Activated CD4-positive, alpha-beta memory T cell treated with anti-CD3 and anti-CD28 coated beads, Interleukin-2, amount 10 ng/mL, durations not matched to agents 7 days and 5 days (primary cell): ENCODE results near the gene RPA4. TPM values are rescaled to one million over a fixed set of nuclear protein-coding genes. Genes with fewer than 3 reads are reported as not detected.

ENCODE experiments used
- CTCF ChIA-PET: fragments of 350-600 bp; sonication (Branson Sonifier 250); formaldehyde crosslinking; loops from one replicate; lab custom pipeline; 2021; ENCODE audit warnings: antibody characterized with exemption, inconsistent platforms; lab: Charles Lee
- POLR2A ChIA-PET: fragments of 350-600 bp; sonication (Branson Sonifier 250); formaldehyde crosslinking; loops from one replicate; lab custom pipeline; 2021; ENCODE audit warnings: antibody characterized with exemption; lab: Charles Lee
- DNase-seq: peaks from one replicate; pipeline ENCODE4 v3.0.0-alpha.2; 2020
- H3K27ac Mint-ChIP-seq: one replicate; pipeline ENCODE4 v1.8.0; 2021; ENCODE audit warnings: mild to moderate bottlenecking, mixed read lengths
- H3K27me3 Mint-ChIP-seq: one replicate; pipeline ENCODE4 v1.8.0; 2021; ENCODE audit warnings: mixed read lengths
- H3K36me3 Mint-ChIP-seq: one replicate; pipeline ENCODE4 v1.8.0; 2021; ENCODE audit warnings: low read depth, mixed read lengths
- H3K4me1 Mint-ChIP-seq: one replicate; pipeline ENCODE4 v1.8.0; 2021; ENCODE audit warnings: mixed read lengths
- H3K4me3 Mint-ChIP-seq: one replicate; pipeline ENCODE4 v1.8.0; 2021; ENCODE audit warnings: mild to moderate bottlenecking, mixed read lengths
- H3K9me3 Mint-ChIP-seq: one replicate; pipeline ENCODE4 v1.8.0; 2021; ENCODE audit warnings: mixed read lengths
- total RNA-seq, 2 experiments: library from RNA; stranded (reverse); gene quantifications; one replicate each; pipeline ENCODE4 v1.2.3, GENCODE V29; 2021

Gene RPA4
- total RNA-seq, 2 experiments from 2014 or later, result 0.50 to 0.73 TPM

GRCh38 chrX:96906741-96907140 lies 23.0 kb downstream of the RPA4 start:
- POLR2A ChIA-PET, result no interaction called here
- CTCF ChIA-PET, result interaction anchor here (1.3 kb wide), 1 partner anchor 21 kb away, joined by 3 read pairs; no protein-coding TSS in a partner anchor
- Mint-ChIP-seq H3K36me3 (no peaks in the 10 kb centered on the region), H3K4me3 (no peak overlapping the region), H3K4me1 (no peaks in the 10 kb centered on the region), H3K9me3 (no peaks in the 10 kb centered on the region), H3K27ac (no peak overlapping the region), H3K27me3 (no peaks in the 10 kb centered on the region)
- DNase-seq, result no peak

- Mint-ChIP-seq H3K9me3 (no peaks in the 10 kb centered on the region), H3K4me1 (no peaks in the 10 kb centered on the region), H3K27ac (no peak overlapping the region), H3K27me3 (no peaks in the 10 kb centered on the region), H3K4me3 (no peak overlapping the region), H3K36me3 (no peaks in the 10 kb centered on the region)
- POLR2A ChIA-PET, result no interaction called here
- CTCF ChIA-PET, result interaction anchor here (1.3 kb wide), 1 partner anchor 20 kb away, joined by 3 read pairs; no protein-coding TSS in a partner anchor
- DNase-seq, result no peak
Observed at GRCh38 chrX:96907516-96908272, 24.0 kb downstream of the RPA4 start.

- CTCF ChIA-PET, result no interaction called here
- POLR2A ChIA-PET, result no interaction called here
Observed at GRCh38 chrX:96909291-96909690, 25.6 kb downstream of the RPA4 start.

GRCh38 chrX:96918864-96919263 lies 35.2 kb downstream of the RPA4 start:
- CTCF ChIA-PET, result no interaction called here
- no peaks in the 10 kb centered on the region for H3K9me3 Mint-ChIP-seq
- no peak overlapping the region for H3K27ac Mint-ChIP-seq

More at GRCh38 chrX:96909291-96909690, 25.6 kb downstream of the RPA4 start:
- no peaks in the 10 kb centered on the region for H3K4me1 Mint-ChIP-seq
- no peaks in the 10 kb centered on the region for H3K36me3 Mint-ChIP-seq
- no peaks in the 10 kb centered on the region for H3K27me3 Mint-ChIP-seq
- H3K27ac Mint-ChIP-seq, result no peak overlapping the region
- no peak for DNase-seq
- H3K4me3 Mint-ChIP-seq, result no peak overlapping the region
- H3K9me3 Mint-ChIP-seq, result no peaks in the 10 kb centered on the region

GRCh38 chrX:96919672-96920071 lies 36.0 kb downstream of the RPA4 start:
- POLR2A ChIA-PET, result no interaction called here

More at GRCh38 chrX:96918864-96919263, 35.2 kb downstream of the RPA4 start:
- no peaks in the 10 kb centered on the region for H3K27me3 Mint-ChIP-seq
- POLR2A ChIA-PET, result no interaction called here
- H3K36me3 Mint-ChIP-seq, result peaks cover 8% of the 10 kb centered on the region
- no peaks in the 10 kb centered on the region for H3K4me1 Mint-ChIP-seq
- no peak for DNase-seq
- no peak overlapping the region for H3K4me3 Mint-ChIP-seq

GRCh38 chrX:96924581-96924980 lies 40.9 kb downstream of the RPA4 start:
- no peak overlapping the region for H3K27ac Mint-ChIP-seq
- DNase-seq, result no peak
- POLR2A ChIA-PET, result no interaction called here
- H3K9me3 Mint-ChIP-seq, result no peaks in the 10 kb centered on the region
- H3K4me3 Mint-ChIP-seq, result no peak overlapping the region
- peaks cover 8% of the 10 kb centered on the region for H3K36me3 Mint-ChIP-seq
- H3K4me1 Mint-ChIP-seq, result no peaks in the 10 kb centered on the region
- no peaks in the 10 kb centered on the region for H3K27me3 Mint-ChIP-seq
- CTCF ChIA-PET, result no interaction called here

More at GRCh38 chrX:96919672-96920071, 36.0 kb downstream of the RPA4 start:
- Mint-ChIP-seq H3K4me3 (no peak overlapping the region), H3K36me3 (peaks cover 8% of the 10 kb centered on the region), H3K4me1 (no peaks in the 10 kb centered on the region), H3K9me3 (no peaks in the 10 kb centered on the region), H3K27me3 (no peaks in the 10 kb centered on the region), H3K27ac (no peak overlapping the region)
- DNase-seq, result no peak
- CTCF ChIA-PET, result no interaction called here

GRCh38 chrX:96929036-96929435 lies 45.3 kb downstream of the RPA4 start:
- ChIA-PET CTCF (no interaction called here), POLR2A (no interaction called here)
- Mint-ChIP-seq H3K9me3 (no peaks in the 10 kb centered on the region), H3K36me3 (peaks cover 3% of the 10 kb centered on the region), H3K4me3 (no peak overlapping the region), H3K27ac (no peak overlapping the region), H3K27me3 (no peaks in the 10 kb centered on the region), H3K4me1 (no peaks in the 10 kb centered on the region)
- no peak for DNase-seq

Other genes starting within 250 kb of the RPA4 start
- gene DIAPH2, start 199.1 kb upstream of the RPA4 start, total RNA-seq, result 10 to 100 TPM; 11.0 to 11.8 TPM